Loucy (cell line): Measurements from ENCODE around the gene MGAT5.

Source experiments
- CTCF ChIP-seq: fragments of 200-600 bp; sonication (generic); conservative IDR thresholded peaks from 2 replicates; pipeline ENCODE4 v1.5.1; 2014; ENCODE audit warnings: mild to moderate bottlenecking, antibody characterized with exemption, low read length
- EZH2phosphoT487 ChIP-seq: fragments of 200-600 bp; IDR thresholded peaks from 2 replicates; pipeline ENCODE4 v1.6.1; 2018; ENCODE audit warnings: antibody characterized with exemption, mild to moderate bottlenecking, moderate library complexity, borderline replicate concordance

DNA sequence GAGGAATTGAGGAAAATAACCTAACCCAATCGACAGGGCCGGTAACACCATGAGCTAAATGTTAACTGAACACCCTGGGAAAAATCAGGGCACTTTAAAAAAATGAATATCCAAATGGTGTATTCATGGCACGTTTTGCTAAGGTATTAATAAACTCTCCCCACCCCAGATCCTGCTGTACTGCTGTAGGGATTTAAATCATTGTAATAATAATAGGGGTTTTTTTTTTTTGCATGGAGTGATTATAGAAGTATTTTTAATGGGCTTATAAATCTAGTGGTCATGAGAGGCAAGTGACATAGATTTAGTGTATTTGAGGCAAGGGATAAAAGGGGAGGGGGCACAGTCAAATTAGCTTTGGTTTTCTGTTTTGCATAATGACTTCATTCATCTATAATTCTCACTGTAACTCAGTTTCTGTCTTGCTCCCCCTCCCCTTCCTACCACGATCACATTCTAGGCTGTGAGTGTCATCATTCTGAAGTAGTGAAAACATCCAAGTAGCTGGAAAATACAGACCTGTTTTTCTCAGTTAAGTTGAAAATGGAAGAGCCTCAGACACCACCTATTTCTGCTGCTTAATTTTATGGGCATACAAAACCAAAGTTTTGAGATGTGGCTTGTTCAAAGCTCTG lies 18.2 kb upstream of the MGAT5 start:
- no peak for TF ChIP-seq CTCF
- TF ChIP-seq EZH2phosphoT487: no peak
